K562 (cell line): ENCODE measurements around the gene SLC30A4. TPM values are rescaled to one million over a fixed set of nuclear protein-coding genes. Genes with fewer than 3 reads are reported as not detected.

Source experiments
- ATAC-seq: fragments of 200-7000 bp; cut with Tn5 transposase; 3 replicates; pipeline ENCODE4 v1.9.1; 2020; ENCODE audit warnings: moderate library complexity
- BruUV-seq: library from RNA; stranded (reverse); fragments of 400-500 nt; replicated peaks from 2 replicates; lab custom pipeline; 2021; lab: Mats Ljungman, UMichigan
- CTCF ChIA-PET: fragments of 300-600 bp; formaldehyde crosslinking; extraction: SDS; loops from one replicate; lab custom pipeline; 2021; ENCODE audit warnings: low intra/inter-chr PET ratio; lab: Yijun Ruan, JAX
- POLR2A ChIA-PET: fragments of 300-600, 350-650 bp; sonication (Branson Sonifier 250); formaldehyde crosslinking; extraction: SDS; loops from one replicate; lab custom pipeline; 2021; ENCODE audit warnings: antibody characterized with exemption, inconsistent platforms; lab: Yijun Ruan, JAX
- DNase-seq, 4 experiments: peaks; one replicate each; pipeline versions ENCODE4 v3.0.0 to v3.0.0-alpha.2; 2011 to 2018; ENCODE audit warnings: low spot score in 3 of 4, mixed read lengths in 3 of 4; ENCODE audit errors: extremely low read depth in 1 of 4
- FAIRE-seq: peaks from 2 replicates; lab custom pipeline; 2011; peaks lifted over from hg19 to GRCh38; lab: Jason Lieb, UNC
- H2AFZ ChIP-seq: 2 replicates; pipeline ENCODE4 v1.6.0; 2011; ENCODE audit warnings: low read depth, low read length, control low read depth, inconsistent platforms
- H3K27ac ChIP-seq: fragments of 200-600 bp; 3 replicates; pipeline ENCODE4 v1.8.0; 2011; ENCODE audit warnings: low read depth, mild to moderate bottlenecking, control low read depth, inconsistent platforms, low read length, moderate library complexity, mixed read lengths; ENCODE audit errors: extremely low read depth
- H3K27me3 ChIP-seq, 2 experiments: fragments of 300-600 bp in 1 of 2; 2 replicates in 1 of 2; 3 replicates in 1 of 2; pipeline versions ENCODE4 v1.6.0 to v1.8.0; 2011; ENCODE audit warnings: inconsistent platforms in 2 of 2, low read length in 2 of 2, mild to moderate bottlenecking in 1 of 2, mixed read lengths in 1 of 2, moderate library complexity in 1 of 2; ENCODE audit not compliant: control insufficient read depth in 2 of 2, insufficient read depth in 2 of 2
- H3K36me3 ChIP-seq: fragments of 300-600 bp; 3 replicates; pipeline ENCODE4 v1.8.0; 2011; ENCODE audit warnings: mild to moderate bottlenecking, low read length, inconsistent platforms; ENCODE audit not compliant: control insufficient read depth, insufficient read depth
- H3K4me1 ChIP-seq, 2 experiments: fragments of 200-600 bp in 1 of 2; replicated peaks in 1 of 2; 2 replicates in 1 of 2; 3 replicates in 1 of 2; pipeline versions ENCODE4 v1.5.1 to v1.8.0; 2011; ENCODE audit warnings: inconsistent platforms in 2 of 2, low read length in 2 of 2, mild to moderate bottlenecking in 1 of 2, mixed read lengths in 1 of 2, moderate library complexity in 1 of 2; ENCODE audit not compliant: control insufficient read depth in 2 of 2, insufficient read depth in 2 of 2
- H3K4me2 ChIP-seq: 2 replicates; pipeline ENCODE4 v1.6.1; 2011; ENCODE audit warnings: low read length, control low read depth, inconsistent platforms, mixed read lengths; ENCODE audit not compliant: insufficient read depth
- H3K4me3 ChIP-seq: fragments of 200-600 bp; sonication (generic), shearing (Covaris generic); 2 replicates; pipeline ENCODE4 v1.5.1; 2016; ENCODE audit warnings: control low read depth, inconsistent platforms
- H3K79me2 ChIP-seq: fragments of 200-600 bp; 3 replicates; pipeline ENCODE4 v1.8.0; 2011; ENCODE audit warnings: low read length, inconsistent platforms; ENCODE audit not compliant: control insufficient read depth, insufficient read depth
- H3K9ac ChIP-seq, 2 experiments: 2 replicates each; pipeline versions ENCODE4 v1.6.0 to v1.6.1; 2011; ENCODE audit warnings: low read depth in 2 of 2, low read length in 2 of 2, control low read depth in 1 of 2, inconsistent platforms in 1 of 2, mild to moderate bottlenecking in 1 of 2, mixed read lengths in 1 of 2; ENCODE audit not compliant: insufficient read depth in 1 of 2
- H3K9me1 ChIP-seq: one replicate; pipeline ENCODE4 v1.6.0; 2011; ENCODE audit warnings: inconsistent platforms, mild to moderate bottlenecking, low read length, moderate library complexity; ENCODE audit not compliant: control insufficient read depth, insufficient read depth
- H3K9me3 ChIP-seq: replicated peaks from 2 replicates; pipeline ENCODE4 v1.5.1; 2011; ENCODE audit warnings: low read depth, low read length, inconsistent platforms; ENCODE audit not compliant: control insufficient read depth, insufficient read depth
- H4K20me1 ChIP-seq: replicated peaks from 2 replicates; pipeline ENCODE4 v1.6.1; 2011; ENCODE audit warnings: low read length, inconsistent platforms, mixed read lengths; ENCODE audit not compliant: control insufficient read depth, insufficient read depth
- ARID2 ChIP-seq: fragments of 450-650 bp; IDR thresholded peaks from 2 replicates; pipeline ENCODE4 v1.6.1; 2017; ENCODE audit warnings: antibody characterized with exemption, mild to moderate bottlenecking
- BCL6 ChIP-seq: fragments of 250-450 bp; sonication (Bioruptor Pico); IDR thresholded peaks from 2 replicates; pipeline ENCODE4 v1.4.0; 2020
- CREB1 ChIP-seq, 2 experiments: sonication (generic) in 1 of 2; formaldehyde crosslinking in 1 of 2; IDR thresholded peaks; 2 replicates each; pipeline versions ENCODE4 v1.6.1 to v1.8.0; 2012 to 2022; ENCODE audit warnings: inconsistent platforms in 1 of 2, mild to moderate bottlenecking in 1 of 2, missing genetic modification reagents in 1 of 2, moderate library complexity in 1 of 2
- ERF ChIP-seq: fragments of 450-650 bp; formaldehyde crosslinking; IDR thresholded peaks from 2 replicates; pipeline ENCODE4 v1.4.0; 2020; ENCODE audit warnings: mild to moderate bottlenecking, mixed read lengths
- HDAC2 ChIP-seq: fragments of 450-650 bp; IDR thresholded peaks from 2 replicates; pipeline ENCODE4 v1.6.1; 2016; ENCODE audit warnings: mild to moderate bottlenecking
- HDAC6 ChIP-seq: IDR thresholded peaks from 2 replicates; pipeline ENCODE4 v1.6.1; 2012; ENCODE audit warnings: low read depth, mild to moderate bottlenecking, control low read depth, inconsistent platforms, low read length, moderate library complexity
- MEIS2 ChIP-seq: fragments of 450-650 bp; IDR thresholded peaks from 2 replicates; pipeline ENCODE4 v1.6.1; 2014; ENCODE audit warnings: mild to moderate bottlenecking; ENCODE audit not compliant: partially characterized antibody
- RBBP5 ChIP-seq: fragments of 200-600 bp; sonication (generic); IDR thresholded peaks from 2 replicates; pipeline ENCODE4 v1.6.1; 2012; ENCODE audit warnings: borderline replicate concordance, mild to moderate bottlenecking, low read length, control low read depth, inconsistent platforms; ENCODE audit not compliant: insufficient read depth, poor library complexity, severe bottlenecking
- RBM14 ChIP-seq: fragments of 200-400 bp; formaldehyde crosslinking; IDR thresholded peaks from 2 replicates; pipeline ENCODE4 v1.6.1; 2018; ENCODE audit warnings: low read depth, mild to moderate bottlenecking, low read length, moderate library complexity, borderline replicate concordance; ENCODE audit not compliant: insufficient read depth
- SMARCA4 ChIP-seq: fragments of 450-650 bp; IDR thresholded peaks from 2 replicates; pipeline ENCODE4 v1.6.1; 2016
- SRSF1 ChIP-seq: fragments of 200-400 bp; formaldehyde crosslinking; IDR thresholded peaks from 2 replicates; pipeline ENCODE4 v1.6.1; 2017; ENCODE audit warnings: mild to moderate bottlenecking, low read depth, low read length, moderate library complexity
- STAT5B ChIP-seq: fragments of 250-450 bp; sonication (Bioruptor Pico); IDR thresholded peaks from 2 replicates; pipeline ENCODE4 v1.8.0; 2021; ENCODE audit warnings: mild to moderate bottlenecking, inconsistent platforms
- ZBTB17 ChIP-seq: fragments of 450-650 bp; formaldehyde crosslinking; IDR thresholded peaks from 2 replicates; pipeline ENCODE4 v1.4.0; 2020; ENCODE audit warnings: mild to moderate bottlenecking
- ZC3H11A ChIP-seq: IDR thresholded peaks from 2 replicates; pipeline ENCODE4 v1.6.1; 2012; ENCODE audit warnings: low read depth, low read length, improper control_type of control experiment
- ZNF165 ChIP-seq: fragments of 250-450 bp; sonication (Bioruptor Pico); IDR thresholded peaks from 2 replicates; pipeline ENCODE4 v1.4.0; 2020; ENCODE audit warnings: borderline replicate concordance
- ZNF175 ChIP-seq: fragments of 200-800 bp; sonication (Bioruptor generic); IDR thresholded peaks from 2 replicates; pipeline ENCODE4 v1.6.1; 2016; ENCODE audit warnings: low read depth, mild to moderate bottlenecking, missing genetic modification characterization, missing compliant biosample characterization
- ZNF699 ChIP-seq: fragments of 250-450 bp; sonication (Bioruptor Pico); IDR thresholded peaks from 2 replicates; pipeline ENCODE4 v1.8.0; 2021; ENCODE audit warnings: mild to moderate bottlenecking, moderate library complexity; ENCODE audit not compliant: insufficient replicate concordance
- whole genome bisulfite sequencing: fragments of 100-300 bp; shearing (Covaris generic); methylation state at CpG from one replicate; pipeline ENCODE4 v1.1.6; 2016; ENCODE audit warnings: low coverage, mixed read lengths; ENCODE audit not compliant: insufficient coverage; ENCODE audit errors: missing lambda C conversion rate; 5-methylcytosine and 5-hydroxymethylcytosine counted together
- in situ Hi-C: fragments of 300-500 bp; cut with MboI; formaldehyde crosslinking; loops from 4 replicates; pipeline ENCODE4 v1.15.0; 2018; ENCODE audit warnings: inconsistent platforms, mixed read lengths
- intact Hi-C: fragments of 100-400 bp; cut with micrococcal nuclease; formaldehyde crosslinking; loops from 2 replicates; pipeline ENCODE4 v1.14.2; 2022
- polyA plus RNA-seq, 8 experiments: library from polyadenylated mRNA; depleted of rRNA in 4 of 8; stranded (reverse) in 5 of 8; unstranded in 3 of 8; fragments of >200 nt; fragmentation: Nextera tagmentation in 2 of 8; fragmentation: Illumina TruSeq in 1 of 8; extraction: Ambion mirVana in 2 of 8; extraction: Trizol in 1 of 8; gene quantifications; 2 replicates each; pipeline versions ENCODE4 v1.2.1 to v1.2.3, GENCODE V29; 2011 to 2014; ENCODE audit warnings: inconsistent platforms in 1 of 8, missing spikeins in 1 of 8
- total RNA-seq, 7 experiments: library from RNA; depleted of rRNA in 6 of 7; stranded (reverse); fragments of >200 nt in 6 of 7; fragmentation: Illumina TruSeq in 2 of 7; extraction: Trizol in 2 of 7; gene quantifications; 2 replicates each; pipeline versions ENCODE4 v1.2.1 to v1.2.3, GENCODE V29; 2011 to 2021; ENCODE audit warnings: low replicate concordance in 1 of 7
- TF ChIP-seq, protein P1 (sequence below): fragments of 250-450 bp; sonication (Bioruptor Pico); IDR thresholded peaks from 2 replicates; pipeline ENCODE4 v1.8.0; 2022; ENCODE audit warnings: inconsistent platforms
- TF ChIP-seq, protein P2 (sequence below): IDR thresholded peaks from 2 replicates; pipeline ENCODE4 v1.6.1; 2014; ENCODE audit warnings: antibody characterized with exemption
- TF ChIP-seq, protein P3 (sequence below), 3 experiments: IDR thresholded peaks in 2 of 3; conservative IDR thresholded peaks in 1 of 3; 2 replicates each; pipeline ENCODE4 v1.5.1; 2011 to 2012; ENCODE audit warnings: low read length in 3 of 3, mild to moderate bottlenecking in 3 of 3, control low read depth in 2 of 3, improper control_type of control experiment in 1 of 3, inconsistent platforms in 1 of 3, low read depth in 1 of 3, mixed read lengths in 1 of 3, moderate library complexity in 1 of 3; ENCODE audit not compliant: insufficient read depth in 2 of 3

Gene SLC30A4
- total and polyA plus RNA-seq, 9 of the 15 experiments (the other 6 are each of a cell fraction or from before 2014, with no cell fraction given), result 0.21 to 0.73 (median 0.36) TPM

DNA sequence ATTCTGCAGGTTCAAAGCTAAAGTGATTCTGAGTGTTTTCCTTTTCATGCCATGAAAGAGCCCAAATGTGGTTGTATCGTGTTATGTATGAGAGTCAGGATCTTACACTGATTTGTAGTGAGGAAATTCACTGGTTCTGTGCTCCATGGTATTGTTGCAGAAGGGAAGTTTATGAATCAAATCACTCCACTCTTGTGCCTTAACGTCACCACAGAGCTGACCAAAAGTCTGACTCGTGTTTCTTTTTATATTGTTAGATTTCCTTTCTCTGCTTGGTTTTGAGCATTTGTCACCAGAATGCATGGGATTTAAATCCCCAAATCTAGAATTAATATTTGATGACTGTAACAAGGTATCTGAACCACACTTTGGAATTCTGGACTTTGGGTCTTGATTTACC, 29.1 kb upstream of the SLC30A4 start:
- ChIA-PET CTCF (no interaction called here), POLR2A (no interaction called here)
- Histone ChIP-seq H3K9ac (no peak overlapping the region), H2AFZ (no peak overlapping the region), H3K4me1 (peaks cover 3 to 12% of the 10 kb centered on the region in 2 experiments; a peak in 4 of 5 replicates), H3K27me3 (no peaks in the 10 kb centered on the region; a peak in 1 of 5 replicates), H3K79me2 (no peaks in the 10 kb centered on the region), H4K20me1 (no peaks in the 10 kb centered on the region), H3K36me3 (no peaks in the 10 kb centered on the region), H3K9me1 (no peaks in the 10 kb centered on the region), H3K9me3 (no peaks in the 10 kb centered on the region; the same call in 1 of the 2 replicates), H3K4me3 (no peak overlapping the region), H3K4me2 (no peak overlapping the region), H3K27ac (no peak overlapping the region)
- TF ChIP-seq HDAC2 (no peak), SRSF1 (no peak), HDAC6 (no peak), ZNF165 (no peak), SMARCA4 (no peak), ARID2 (no peak), ZBTB17 (CRISPR knock-in tag) (no peak), ZC3H11A (no peak), ZNF699 (CRISPR knock-in tag) (no peak), ERF (CRISPR knock-in tag) (no peak), MEIS2 (no peak), ZNF175 (no peak), STAT5B (no peak), RBM14 (no peak), CREB1 (IDR thresholded peaks at IDR 0.05) (no peak), CREB1 (CRISPR knock-in tag; IDR thresholded peaks at IDR 0.05) (no peak), BCL6 (CRISPR knock-in tag) (no peak), RBBP5 (no peak)
- TF ChIP-seq, protein P1, sequence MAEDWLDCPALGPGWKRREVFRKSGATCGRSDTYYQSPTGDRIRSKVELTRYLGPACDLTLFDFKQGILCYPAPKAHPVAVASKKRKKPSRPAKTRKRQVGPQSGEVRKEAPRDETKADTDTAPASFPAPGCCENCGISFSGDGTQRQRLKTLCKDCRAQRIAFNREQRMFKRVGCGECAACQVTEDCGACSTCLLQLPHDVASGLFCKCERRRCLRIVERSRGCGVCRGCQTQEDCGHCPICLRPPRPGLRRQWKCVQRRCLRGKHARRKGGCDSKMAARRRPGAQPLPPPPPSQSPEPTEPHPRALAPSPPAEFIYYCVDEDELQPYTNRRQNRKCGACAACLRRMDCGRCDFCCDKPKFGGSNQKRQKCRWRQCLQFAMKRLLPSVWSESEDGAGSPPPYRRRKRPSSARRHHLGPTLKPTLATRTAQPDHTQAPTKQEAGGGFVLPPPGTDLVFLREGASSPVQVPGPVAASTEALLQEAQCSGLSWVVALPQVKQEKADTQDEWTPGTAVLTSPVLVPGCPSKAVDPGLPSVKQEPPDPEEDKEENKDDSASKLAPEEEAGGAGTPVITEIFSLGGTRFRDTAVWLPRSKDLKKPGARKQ (CRISPR knock-in tag), result no peak
- TF ChIP-seq, protein P2, sequence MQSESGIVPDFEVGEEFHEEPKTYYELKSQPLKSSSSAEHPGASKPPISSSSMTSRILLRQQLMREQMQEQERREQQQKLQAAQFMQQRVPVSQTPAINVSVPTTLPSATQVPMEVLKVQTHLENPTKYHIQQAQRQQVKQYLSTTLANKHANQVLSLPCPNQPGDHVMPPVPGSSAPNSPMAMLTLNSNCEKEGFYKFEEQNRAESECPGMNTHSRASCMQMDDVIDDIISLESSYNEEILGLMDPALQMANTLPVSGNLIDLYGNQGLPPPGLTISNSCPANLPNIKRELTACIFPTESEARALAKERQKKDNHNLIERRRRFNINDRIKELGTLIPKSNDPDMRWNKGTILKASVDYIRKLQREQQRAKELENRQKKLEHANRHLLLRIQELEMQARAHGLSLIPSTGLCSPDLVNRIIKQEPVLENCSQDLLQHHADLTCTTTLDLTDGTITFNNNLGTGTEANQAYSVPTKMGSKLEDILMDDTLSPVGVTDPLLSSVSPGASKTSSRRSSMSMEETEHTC, result no peak
- TF ChIP-seq, protein P3, sequence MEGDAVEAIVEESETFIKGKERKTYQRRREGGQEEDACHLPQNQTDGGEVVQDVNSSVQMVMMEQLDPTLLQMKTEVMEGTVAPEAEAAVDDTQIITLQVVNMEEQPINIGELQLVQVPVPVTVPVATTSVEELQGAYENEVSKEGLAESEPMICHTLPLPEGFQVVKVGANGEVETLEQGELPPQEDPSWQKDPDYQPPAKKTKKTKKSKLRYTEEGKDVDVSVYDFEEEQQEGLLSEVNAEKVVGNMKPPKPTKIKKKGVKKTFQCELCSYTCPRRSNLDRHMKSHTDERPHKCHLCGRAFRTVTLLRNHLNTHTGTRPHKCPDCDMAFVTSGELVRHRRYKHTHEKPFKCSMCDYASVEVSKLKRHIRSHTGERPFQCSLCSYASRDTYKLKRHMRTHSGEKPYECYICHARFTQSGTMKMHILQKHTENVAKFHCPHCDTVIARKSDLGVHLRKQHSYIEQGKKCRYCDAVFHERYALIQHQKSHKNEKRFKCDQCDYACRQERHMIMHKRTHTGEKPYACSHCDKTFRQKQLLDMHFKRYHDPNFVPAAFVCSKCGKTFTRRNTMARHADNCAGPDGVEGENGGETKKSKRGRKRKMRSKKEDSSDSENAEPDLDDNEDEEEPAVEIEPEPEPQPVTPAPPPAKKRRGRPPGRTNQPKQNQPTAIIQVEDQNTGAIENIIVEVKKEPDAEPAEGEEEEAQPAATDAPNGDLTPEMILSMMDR (IDR thresholded peaks at IDR 0.05 in 2 of 3, conservative IDR thresholded peaks at IDR 0.05 in 1 of 3; ENCODE audit: insufficient read depth in 2 of 3, low read depth in 1 of 3, low read length in 3 of 3), result no peak
- FAIRE-seq (no peak), DNase-seq (no peak), ATAC-seq (no peak)
- intact Hi-C loops (no loop called here), in situ Hi-C loops (no loop called here)
- 3% methylated on average over 3 of the region's 3 CpGs for WGBS
- BruUV-seq, result no TSS peak
